GM12873 (cell line): ENCODE measurements around the gene TTYH2.

Experiments
- TF ChIP-seq, protein P1 (sequence below): IDR thresholded peaks from 2 replicates; pipeline ENCODE4 v1.5.1; 2012; ENCODE audit warnings: low read depth, mild to moderate bottlenecking, moderate library complexity, low read length, control low read depth; ENCODE audit not compliant: insufficient read depth; ENCODE audit errors: missing control alignments

TTYH2 gene

DNA sequence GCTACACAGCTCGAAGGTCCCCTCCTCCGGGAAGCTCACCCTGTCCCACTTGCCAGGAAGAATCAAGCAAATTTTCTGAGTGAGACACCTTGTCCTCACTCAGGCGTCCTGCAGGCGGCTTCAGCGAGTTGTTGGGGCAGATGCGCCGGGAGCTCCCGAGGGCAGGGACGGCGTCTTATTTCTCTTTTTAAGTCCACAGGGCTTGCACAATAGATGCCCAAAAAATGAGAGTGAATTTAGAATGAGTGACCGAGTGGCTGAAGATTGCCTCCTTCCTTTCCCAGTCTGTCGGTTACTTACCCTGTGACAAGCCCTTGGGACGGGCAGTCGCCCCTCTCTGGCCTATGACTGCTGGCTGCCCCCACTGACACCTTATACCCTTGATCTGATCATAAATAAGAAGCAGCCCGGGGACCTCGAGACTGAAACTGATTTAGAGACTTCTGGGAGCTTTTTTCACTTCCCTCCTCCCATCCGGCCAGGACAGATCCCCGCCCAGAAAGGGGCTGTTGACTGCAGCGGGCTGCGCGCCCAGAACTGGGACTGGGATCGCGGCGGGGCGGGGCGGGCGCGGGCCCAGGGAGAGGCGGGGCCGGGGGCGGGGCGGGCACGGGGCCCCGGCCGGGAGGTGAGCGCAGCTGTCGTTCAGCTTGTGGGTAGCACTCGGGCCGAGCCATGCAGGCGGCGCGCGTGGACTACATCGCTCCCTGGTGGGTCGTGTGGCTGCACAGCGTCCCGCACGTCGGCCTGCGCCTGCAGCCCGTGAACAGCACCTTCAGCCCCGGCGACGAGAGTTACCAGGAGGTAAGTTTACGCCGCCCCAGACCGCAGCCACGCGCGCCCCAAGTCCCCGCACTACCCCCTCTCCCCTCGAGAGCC, at the start of gene TTYH2:
TSS of gene TTYH2 (plus strand) at position 659 of the 879 bp plus-strand sequence. CDS start at position 676, 17 bp downstream.
- TF ChIP-seq, protein P1, sequence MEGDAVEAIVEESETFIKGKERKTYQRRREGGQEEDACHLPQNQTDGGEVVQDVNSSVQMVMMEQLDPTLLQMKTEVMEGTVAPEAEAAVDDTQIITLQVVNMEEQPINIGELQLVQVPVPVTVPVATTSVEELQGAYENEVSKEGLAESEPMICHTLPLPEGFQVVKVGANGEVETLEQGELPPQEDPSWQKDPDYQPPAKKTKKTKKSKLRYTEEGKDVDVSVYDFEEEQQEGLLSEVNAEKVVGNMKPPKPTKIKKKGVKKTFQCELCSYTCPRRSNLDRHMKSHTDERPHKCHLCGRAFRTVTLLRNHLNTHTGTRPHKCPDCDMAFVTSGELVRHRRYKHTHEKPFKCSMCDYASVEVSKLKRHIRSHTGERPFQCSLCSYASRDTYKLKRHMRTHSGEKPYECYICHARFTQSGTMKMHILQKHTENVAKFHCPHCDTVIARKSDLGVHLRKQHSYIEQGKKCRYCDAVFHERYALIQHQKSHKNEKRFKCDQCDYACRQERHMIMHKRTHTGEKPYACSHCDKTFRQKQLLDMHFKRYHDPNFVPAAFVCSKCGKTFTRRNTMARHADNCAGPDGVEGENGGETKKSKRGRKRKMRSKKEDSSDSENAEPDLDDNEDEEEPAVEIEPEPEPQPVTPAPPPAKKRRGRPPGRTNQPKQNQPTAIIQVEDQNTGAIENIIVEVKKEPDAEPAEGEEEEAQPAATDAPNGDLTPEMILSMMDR: peak; percentile 48

GRCh38 chr17:74163836-74164235, 49.5 kb upstream of the TTYH2 start:
- TF ChIP-seq, protein P1: no peak

GRCh38 chr17:74164446-74165045, 48.8 kb upstream of the TTYH2 start:
- TF ChIP-seq, protein P1: no peak

GRCh38 chr17:74165797-74166365, 47.5 kb upstream of the TTYH2 start:
- TF ChIP-seq, protein P1: no peak

DNA sequence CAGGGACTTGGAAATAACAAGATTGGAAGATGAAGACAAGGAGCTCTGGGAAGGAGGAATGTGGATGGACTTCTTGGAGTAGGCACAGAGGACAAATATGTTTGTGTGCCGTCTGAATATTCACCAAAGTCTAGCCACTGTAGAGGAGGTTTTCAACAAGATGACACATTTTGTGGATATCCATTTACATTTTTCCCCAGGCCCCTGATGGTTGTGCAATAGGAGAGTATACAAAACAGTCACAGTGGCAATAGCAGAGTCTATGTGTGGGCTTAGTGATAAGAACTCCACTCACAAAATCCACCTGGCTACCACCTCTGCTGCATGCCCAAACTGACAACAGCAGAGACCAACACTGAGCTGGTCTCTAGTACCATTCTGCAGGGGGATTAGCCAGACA, 42.4 kb upstream of the TTYH2 start:
- TF ChIP-seq, protein P1: no peak

- TF ChIP-seq, protein P1: no peak
These were observed 40.7 kb upstream of the TTYH2 start for GRCh38 chr17:74172700-74173099.

DNA sequence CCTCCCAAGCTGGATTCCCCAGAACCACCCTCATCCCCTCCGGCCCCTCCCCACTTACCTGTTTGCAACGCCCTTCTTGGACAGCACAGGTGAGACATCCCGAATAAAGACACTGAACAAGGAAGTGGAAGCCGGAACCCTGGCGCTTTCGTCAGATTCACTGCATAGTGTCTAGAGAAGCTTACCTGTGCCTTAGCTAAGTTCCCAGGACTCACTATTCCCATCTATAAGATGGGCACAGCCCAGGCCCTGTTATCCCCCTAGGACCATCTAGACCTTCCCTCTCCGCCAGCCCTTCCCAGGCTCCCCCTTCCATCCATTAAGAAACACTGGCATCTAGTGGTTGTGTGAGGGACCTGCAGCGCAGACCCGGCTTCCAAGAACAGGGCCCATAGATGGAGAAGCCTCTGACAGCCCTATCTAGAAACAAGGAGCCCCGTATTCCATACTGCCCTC, 36.8 kb upstream of the TTYH2 start:
- TF ChIP-seq, protein P1: peak; percentile 85
